Left forelimb (tissue), 1 donor: ENCODE measurements around the gene DDX60.
A peak's percentile ranks its signal among the peaks of the same experiment; 100 is the strongest.
"Not testable (repeated sequence)": the region's sequence is repeated elsewhere in the genome, so short reads cannot be mapped to it uniquely, and the experiment has no call there.

ENCODE experiments used
- DNase-seq: peaks from one replicate; pipeline ENCODE4 v3.0.0-alpha.2; 2018; ENCODE audit warnings: low spot score

DDX60 gene

GRCh38 chr4:168318266-168318895, at the start of gene DDX60:
DDX60 (minus strand) TSS chr4:168318752; CDS start chr4:168311259, 7,493 bp downstream.
- peak; percentile 87 for DNase-seq

- no peak for DNase-seq
Observed at GRCh38 chr4:168367065-168367464, 48.5 kb upstream of the DDX60 start.

- no peak for DNase-seq
Observed at GRCh38 chr4:168362025-168362401, 43.5 kb upstream of the DDX60 start.

DNA sequence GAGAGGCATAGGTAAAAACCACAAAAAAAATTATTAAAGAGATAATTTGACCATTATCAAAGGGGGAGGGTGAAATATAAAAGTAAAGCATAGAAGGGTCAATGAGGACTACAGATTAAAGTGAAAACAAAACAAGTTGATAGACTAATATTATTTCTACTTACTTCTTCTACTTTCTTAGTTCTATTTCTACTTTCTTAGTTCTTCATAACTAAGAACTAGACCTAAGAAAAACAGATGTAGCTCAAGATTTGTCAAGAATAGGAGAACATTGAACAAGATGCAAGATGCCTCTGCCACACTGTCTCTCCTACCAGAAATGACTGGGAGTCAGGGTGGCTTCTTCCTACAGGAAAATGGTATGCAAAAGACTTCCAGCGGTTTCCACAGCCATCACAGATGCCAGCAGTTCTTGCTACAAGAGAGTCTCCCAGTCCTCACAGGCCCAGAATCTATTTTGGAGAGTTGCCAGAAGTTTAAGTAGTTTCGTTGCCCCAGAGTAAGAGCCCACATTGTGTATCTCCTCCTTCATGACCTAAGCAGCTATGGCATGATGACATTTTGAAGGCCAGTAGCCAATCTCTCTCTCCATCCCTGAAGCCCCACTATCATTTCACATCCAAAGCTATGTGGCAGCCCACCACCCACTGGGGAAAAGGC, 42.9 kb upstream of the DDX60 start:
- no peak for DNase-seq

GRCh38 chr4:168360271-168360670, 41.7 kb upstream of the DDX60 start:
- DNase-seq = no peak

DNA sequence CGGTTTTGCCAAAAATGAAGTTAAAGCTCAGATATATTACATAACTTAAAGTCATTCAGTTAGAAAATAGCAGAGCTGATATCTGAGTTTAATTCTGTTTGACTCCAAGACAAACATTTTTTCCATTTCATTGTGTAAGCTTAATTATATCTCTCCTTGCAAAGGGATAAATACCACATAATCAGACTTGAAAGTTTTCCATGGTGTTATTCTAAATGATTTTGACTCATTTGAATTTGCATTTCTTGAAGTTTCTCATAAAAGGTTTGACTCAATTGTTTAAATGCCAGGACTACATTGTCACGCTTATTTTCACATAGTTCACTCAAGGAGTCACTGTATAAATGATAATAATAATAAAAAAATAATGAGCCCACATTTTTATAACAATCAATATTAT, 39.4 kb upstream of the DDX60 start:
- DNase-seq = no peak

DNA sequence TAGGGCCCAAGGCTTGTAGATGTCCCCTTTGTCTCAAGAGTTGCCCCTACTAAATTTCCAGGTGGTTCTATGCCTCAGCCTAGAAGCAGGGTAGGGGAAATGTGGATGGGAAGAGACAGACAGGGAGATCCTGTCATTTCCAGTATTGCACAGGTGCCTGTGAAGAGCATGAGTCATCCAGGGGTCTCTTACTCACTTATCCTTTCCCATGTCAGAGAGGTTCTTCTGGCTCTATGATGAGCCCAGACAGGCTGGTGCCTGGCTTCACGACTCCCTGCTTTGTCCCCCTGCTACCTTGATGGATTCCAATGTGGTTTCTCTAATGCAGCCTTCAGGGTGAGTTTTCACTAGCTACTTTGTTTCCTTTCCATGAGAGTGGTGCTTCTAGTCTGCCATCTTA, 35.2 kb upstream of the DDX60 start:
- DNase-seq = no peak

GRCh38 chr4:168337550-168337940, 19.0 kb upstream of the DDX60 start:
- DNase-seq = no peak

GRCh38 chr4:168336837-168337549, 18.4 kb upstream of the DDX60 start:
- no peak for DNase-seq

GRCh38 chr4:168335621-168336020, 17.1 kb upstream of the DDX60 start:
- DNase-seq = no peak

- DNase-seq = no peak
Observed at GRCh38 chr4:168334053-168334452, 15.5 kb upstream of the DDX60 start.

DNA sequence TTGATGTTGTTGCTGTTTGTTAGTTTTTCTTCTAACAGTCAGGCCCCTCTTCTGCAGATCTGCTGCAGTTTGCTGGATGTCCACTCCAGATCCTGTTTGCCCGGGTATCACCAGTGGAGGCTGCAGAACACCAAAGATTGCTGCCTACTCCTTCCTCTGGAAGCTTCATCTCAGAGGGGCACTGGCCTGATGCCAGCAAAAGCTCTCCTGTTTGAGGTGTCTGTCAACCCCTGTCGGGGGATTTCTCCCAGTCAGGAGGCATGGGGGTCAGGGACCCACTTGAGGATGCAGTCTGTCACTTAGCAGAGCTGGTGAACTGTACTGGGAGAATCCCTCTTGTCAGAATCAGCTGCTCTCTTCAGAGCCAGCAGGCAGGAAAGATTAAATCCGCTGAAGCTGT, 12.0 kb upstream of the DDX60 start:
- DNase-seq = not testable (repeated sequence)

DNA sequence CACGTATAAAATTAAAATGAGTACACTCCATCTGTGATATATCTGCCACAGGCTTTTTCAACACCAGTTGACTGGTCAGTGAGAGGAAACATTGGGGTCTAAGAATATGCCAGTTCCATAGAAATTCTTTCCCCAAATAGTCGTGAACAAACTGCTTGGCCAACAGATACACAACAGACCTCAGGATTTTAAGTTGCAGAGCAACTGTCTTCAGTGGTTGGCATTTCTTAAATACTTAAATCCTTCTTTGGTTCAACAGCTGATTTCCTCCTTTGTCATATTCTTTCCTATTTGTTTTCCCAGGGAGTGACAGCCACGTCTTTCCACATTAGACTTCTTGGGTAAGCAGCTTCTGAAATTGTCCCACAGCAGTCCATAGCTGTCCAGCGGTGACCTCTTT, 7.0 kb upstream of the DDX60 start:
- no peak for DNase-seq

DNA sequence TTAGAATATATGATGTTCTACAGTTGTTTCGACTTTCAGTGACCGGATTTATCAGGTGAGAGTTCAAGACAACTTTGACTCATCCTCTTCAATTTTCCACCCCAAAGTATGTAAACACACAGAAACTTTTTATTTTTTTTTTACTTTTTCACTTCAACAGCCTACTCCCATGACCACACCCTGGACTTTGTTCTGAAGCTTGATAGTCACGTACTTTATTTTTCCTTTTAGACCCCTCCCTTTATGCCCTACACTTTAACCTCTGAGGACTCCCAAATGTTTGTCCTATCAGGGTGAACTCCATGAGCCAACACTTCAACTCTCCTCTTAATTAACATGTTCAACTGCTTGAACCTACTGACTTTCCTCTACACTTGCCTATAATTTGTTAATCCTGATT, 2.5 kb upstream of the DDX60 start:
- DNase-seq = no peak

- no peak for DNase-seq
Observed at GRCh38 chr4:168319486-168320019, 1.0 kb upstream of the DDX60 start.

GRCh38 chr4:168317621-168318020, 931 bp downstream of the DDX60 start:
- no peak for DNase-seq

- no peak for DNase-seq
Observed at GRCh38 chr4:168309781-168310180, 8.8 kb downstream of the DDX60 start.

GRCh38 chr4:168308912-168309311, 9.6 kb downstream of the DDX60 start:
- no peak for DNase-seq

DNA sequence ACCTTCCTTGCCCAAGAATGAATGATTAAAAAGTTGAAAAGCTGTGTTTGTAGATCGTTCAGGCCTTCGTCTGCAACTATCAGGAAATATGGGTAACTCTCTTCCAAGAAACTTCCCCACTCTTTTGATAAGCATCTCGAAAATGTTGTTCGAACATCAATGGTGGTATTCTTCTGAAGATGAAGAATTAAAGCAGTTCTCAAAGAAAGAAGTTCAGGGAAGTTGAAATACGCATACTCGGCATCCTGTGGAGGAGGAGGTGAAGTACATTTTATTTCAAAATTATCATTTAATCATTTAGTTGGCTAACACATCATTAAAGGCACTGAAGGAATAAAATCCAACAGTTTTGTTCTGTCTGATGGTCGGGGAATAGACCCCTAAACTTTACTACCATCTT, 12.1 kb downstream of the DDX60 start:
- no peak for DNase-seq

- no peak for DNase-seq
Observed at GRCh38 chr4:168304744-168305459, 13.7 kb downstream of the DDX60 start.

DNA sequence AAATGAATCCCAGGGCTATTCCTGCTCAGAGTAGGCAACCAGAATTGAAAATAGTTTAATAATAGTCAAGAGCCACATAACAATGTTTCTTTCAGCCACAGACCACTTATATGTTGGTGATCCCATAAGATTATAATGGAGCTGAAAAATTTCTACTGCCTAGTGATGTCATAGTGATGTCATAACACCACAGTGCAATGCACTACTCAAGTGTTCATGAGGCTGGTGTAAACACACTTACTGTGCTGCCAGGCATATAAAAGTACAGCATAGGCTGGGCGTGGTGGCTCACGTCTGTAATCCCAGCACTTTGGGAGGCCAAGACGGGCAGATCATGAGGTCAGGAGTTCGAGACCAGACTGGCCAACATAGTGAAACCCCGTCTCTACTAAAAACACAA, 15.1 kb downstream of the DDX60 start:
- not testable (repeated sequence) for DNase-seq

DNA sequence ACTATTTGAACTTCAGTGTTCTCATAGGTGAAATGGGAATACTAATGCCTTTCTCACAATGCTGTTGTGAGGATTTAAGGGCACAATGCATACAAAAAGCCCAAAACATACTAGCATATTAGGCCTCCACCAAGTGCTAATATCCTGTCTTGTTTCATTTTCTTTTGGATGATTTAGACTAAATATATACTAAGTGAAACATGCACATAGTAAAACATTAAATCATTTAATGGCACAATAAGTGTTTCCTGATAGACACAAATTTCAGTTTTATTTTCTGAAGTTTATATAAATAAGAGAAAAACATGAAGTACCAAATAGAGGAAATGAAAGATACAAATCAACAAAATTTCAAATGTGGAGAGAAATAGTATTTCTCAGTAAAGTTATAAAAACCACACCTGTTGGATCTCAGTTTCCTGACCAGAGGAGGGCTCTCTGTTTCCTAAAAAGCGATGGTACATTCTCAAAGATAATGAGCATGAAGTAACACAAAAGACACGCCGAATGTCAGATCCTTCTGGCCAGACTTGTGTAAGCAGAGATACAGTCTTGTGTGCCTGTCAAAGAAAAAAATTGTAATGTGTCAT, 25.1 kb downstream of the DDX60 start:
- DNase-seq = no peak
